Immature natural killer cell (primary cell): ENCODE results near the gene FXN. TPM values are rescaled to one million over a fixed set of nuclear protein-coding genes. Genes with fewer than 3 reads are reported as not detected.
A peak's percentile ranks its signal among the peaks of the same experiment; 100 is the strongest.

Experiments
- DNase-seq, 3 donors: peaks; one replicate each; pipeline ENCODE4 v3.0.0; 2022; ENCODE audit warnings: mixed read lengths in 1 of 3
- H3K27ac Mint-ChIP-seq, 6 donors: one replicate each; pipeline ENCODE4 v1.8.0; 2020; ENCODE audit warnings: mixed read lengths in 6 of 6, mild to moderate bottlenecking in 5 of 6, inconsistent platforms in 4 of 6, moderate library complexity in 3 of 6
- H3K27me3 Mint-ChIP-seq, 3 donors: one replicate each; pipeline ENCODE4 v1.8.0; 2020 to 2021; ENCODE audit warnings: low read depth in 3 of 3, mild to moderate bottlenecking in 3 of 3, mixed read lengths in 3 of 3, moderate library complexity in 3 of 3, inconsistent platforms in 1 of 3
- H3K36me3 Mint-ChIP-seq, 3 donors: one replicate each; pipeline ENCODE4 v1.8.0; 2020; ENCODE audit warnings: mixed read lengths in 3 of 3, inconsistent platforms in 2 of 3, mild to moderate bottlenecking in 2 of 3
- H3K4me1 Mint-ChIP-seq, 2 donors: one replicate each; pipeline ENCODE4 v1.8.0; 2020; ENCODE audit warnings: inconsistent platforms in 2 of 2, mild to moderate bottlenecking in 2 of 2, mixed read lengths in 2 of 2, moderate library complexity in 1 of 2
- H3K4me3 Mint-ChIP-seq, 5 donors: one replicate each; pipeline ENCODE4 v1.8.0; 2020; ENCODE audit warnings: mild to moderate bottlenecking in 5 of 5, mixed read lengths in 5 of 5, inconsistent platforms in 3 of 5, moderate library complexity in 3 of 5
- H3K9me3 Mint-ChIP-seq, 6 donors: one replicate each; pipeline ENCODE4 v1.8.0; 2020; ENCODE audit warnings: mild to moderate bottlenecking in 6 of 6, mixed read lengths in 6 of 6, inconsistent platforms in 4 of 6, moderate library complexity in 3 of 6
- polyA plus RNA-seq, 3 donors: library from polyadenylated mRNA; unstranded; fragments of 300-500 nt; fragmentation: Illumina TruSeq; gene quantifications; one replicate each; pipeline ENCODE4 v1.2.3, GENCODE V29; 2021

Gene FXN
- polyA plus RNA-seq, 3 donors from 2014 or later, result 46.3 to 68.9 (median 59.1) TPM

- H3K36me3 Mint-ChIP-seq, result no peaks in the 10 kb centered on the region
- H3K27me3 Mint-ChIP-seq, result peaks cover 2 to 6% (median 3%) of the 10 kb centered on the region in 3 donors
- H3K4me1 Mint-ChIP-seq, result peaks cover 10 to 13% of the 10 kb centered on the region in 2 donors
- DNase-seq, result no peak
- H3K9me3 Mint-ChIP-seq, result no peaks in the 10 kb centered on the region
- H3K27ac Mint-ChIP-seq, result no peak overlapping the region
- H3K4me3 Mint-ChIP-seq, result peak overlapping the region in 2 of 5 donors; percentile 16 to 52
Measured at GRCh38 chr9:69012696-69013381, 22.7 kb upstream of the FXN start.

- Mint-ChIP-seq H3K9me3 (no peaks in the 10 kb centered on the region), H3K36me3 (no peaks in the 10 kb centered on the region), H3K4me3 (peak overlapping the region in 2 of 5 donors; percentile 18 to 52), H3K27me3 (peaks cover 2 to 6% (median 3%) of the 10 kb centered on the region in 3 donors), H3K27ac (no peak overlapping the region), H3K4me1 (peaks cover 11 to 17% of the 10 kb centered on the region in 2 donors)
- DNase-seq, result no peak
Measured at GRCh38 chr9:69013382-69013727, 22.2 kb upstream of the FXN start.

GRCh38 chr9:69014013-69014412 is 21.5 kb upstream of the FXN start, which contains the start of gene PRKACG:
Gene PRKACG (minus strand): TSS chr9:69014113. CDS start chr9:69014092, 21 bp downstream.
- Mint-ChIP-seq H3K4me1 (peaks cover 18 to 24% of the 10 kb centered on the region in 2 donors), H3K36me3 (no peaks in the 10 kb centered on the region), H3K9me3 (no peaks in the 10 kb centered on the region), H3K27ac (peak within 1 kb of the TSS in 1 of 6 donors; percentile 41), H3K27me3 (peaks cover 2 to 7% (median 3%) of the 10 kb centered on the region in 3 donors), H3K4me3 (peak within 1 kb of the TSS in 3 of 5 donors; percentile 16 to 52 (median 18))
- DNase-seq, result no peak

GRCh38 chr9:69016191-69017096 is 19.1 kb upstream of the FXN start:
- Mint-ChIP-seq H3K36me3 (no peaks in the 10 kb centered on the region), H3K27me3 (peaks cover 2 to 7% (median 4%) of the 10 kb centered on the region in 3 donors), H3K4me1 (peaks cover 41 to 48% of the 10 kb centered on the region in 2 donors), H3K27ac (peak overlapping the region in 1 of 6 donors; percentile 12), H3K9me3 (no peaks in the 10 kb centered on the region), H3K4me3 (no peak overlapping the region)
- no peak for DNase-seq

GRCh38 chr9:69018737-69019136 is 16.8 kb upstream of the FXN start:
- Mint-ChIP-seq H3K9me3 (no peaks in the 10 kb centered on the region), H3K27me3 (peaks cover 0 to 3% (median 1%) of the 10 kb centered on the region in 3 donors), H3K4me1 (peaks cover 47 to 55% of the 10 kb centered on the region in 2 donors), H3K4me3 (peak overlapping the region; percentile 15 to 36 (median 25)), H3K27ac (peak overlapping the region in 4 of 6 donors; percentile 32 to 56 (median 48)), H3K36me3 (no peaks in the 10 kb centered on the region)
- DNase-seq, result no peak

GRCh38 chr9:69019808-69020207 is 15.7 kb upstream of the FXN start:
- H3K4me1 Mint-ChIP-seq, result peaks cover 47 to 61% of the 10 kb centered on the region in 2 donors
- no peaks in the 10 kb centered on the region for H3K36me3 Mint-ChIP-seq
- peak overlapping the region; percentile 44 to 78 (median 74) for H3K4me3 Mint-ChIP-seq
- DNase-seq, result peak; percentile 41 to 56 (median 51)
- peak overlapping the region; percentile 18 to 86 (median 58) for H3K27ac Mint-ChIP-seq
- peaks cover 1 to 3% (median 2%) of the 10 kb centered on the region in 3 donors for H3K27me3 Mint-ChIP-seq
- H3K9me3 Mint-ChIP-seq, result no peaks in the 10 kb centered on the region

GRCh38 chr9:69020301-69021145 is 15.0 kb upstream of the FXN start:
- H3K36me3 Mint-ChIP-seq, result no peaks in the 10 kb centered on the region
- peak overlapping the region; percentile 44 to 78 (median 74) for H3K4me3 Mint-ChIP-seq
- H3K27me3 Mint-ChIP-seq, result peaks cover 1 to 3% (median 2%) of the 10 kb centered on the region in 3 donors
- DNase-seq, result no peak
- H3K4me1 Mint-ChIP-seq, result peaks cover 47 to 61% of the 10 kb centered on the region in 2 donors
- peak overlapping the region; percentile 18 to 86 (median 58) for H3K27ac Mint-ChIP-seq
- no peaks in the 10 kb centered on the region for H3K9me3 Mint-ChIP-seq

- Mint-ChIP-seq H3K4me1 (peaks cover 60 to 71% of the 10 kb centered on the region in 2 donors), H3K27ac (peak overlapping the region in 1 of 6 donors; percentile 20)
- no peak for DNase-seq
Measured at GRCh38 chr9:69023650-69024049, 11.9 kb upstream of the FXN start.

GRCh38 chr9:69027355-69028097 is 8.0 kb upstream of the FXN start:
- Mint-ChIP-seq H3K36me3 (no peaks in the 10 kb centered on the region), H3K9me3 (peaks cover 0 to 3% (median 0%) of the 10 kb centered on the region in 6 donors), H3K4me3 (peak overlapping the region; percentile 12 to 52 (median 19)), H3K27ac (peak overlapping the region; percentile 1 to 65 (median 38)), H3K27me3 (peaks cover 1 to 2% (median 2%) of the 10 kb centered on the region in 3 donors), H3K4me1 (peaks cover 44 to 59% of the 10 kb centered on the region in 2 donors)
- DNase-seq, result peak; percentile 54 to 62 (median 59)

More at GRCh38 chr9:69023650-69024049, 11.9 kb upstream of the FXN start:
- Mint-ChIP-seq H3K4me3 (no peak overlapping the region), H3K9me3 (no peaks in the 10 kb centered on the region), H3K36me3 (no peaks in the 10 kb centered on the region), H3K27me3 (peaks cover 2% of the 10 kb centered on the region in 3 donors)

GRCh38 chr9:69028754-69029153 is 6.8 kb upstream of the FXN start:
- H3K9me3 Mint-ChIP-seq, result peaks cover 0 to 3% (median 0%) of the 10 kb centered on the region in 6 donors
- peaks cover 0 to 2% (median 1%) of the 10 kb centered on the region in 3 donors for H3K27me3 Mint-ChIP-seq
- DNase-seq, result peak; percentile 38 to 61 (median 54)
- peak overlapping the region; percentile 63 to 81 (median 68) for H3K4me3 Mint-ChIP-seq
- peak overlapping the region; percentile 57 to 89 (median 84) for H3K27ac Mint-ChIP-seq
- H3K36me3 Mint-ChIP-seq, result no peaks in the 10 kb centered on the region
- peaks cover 38 to 49% of the 10 kb centered on the region in 2 donors for H3K4me1 Mint-ChIP-seq

- peaks cover 0 to 1% (median 0%) of the 10 kb centered on the region in 3 donors for H3K27me3 Mint-ChIP-seq
- peak overlapping the region in 4 of 6 donors; percentile 35 to 83 (median 60) for H3K27ac Mint-ChIP-seq
- H3K36me3 Mint-ChIP-seq, result no peaks in the 10 kb centered on the region
- DNase-seq, result no peak
- peak overlapping the region in 3 of 5 donors; percentile 7 to 71 (median 22) for H3K4me3 Mint-ChIP-seq
- peaks cover 0 to 3% (median 0%) of the 10 kb centered on the region in 6 donors for H3K9me3 Mint-ChIP-seq
- peaks cover 38 to 43% of the 10 kb centered on the region in 2 donors for H3K4me1 Mint-ChIP-seq
Measured at GRCh38 chr9:69029535-69029934, 6.0 kb upstream of the FXN start.
